ENCODE measurements around the gene KYNU.

DNA sequence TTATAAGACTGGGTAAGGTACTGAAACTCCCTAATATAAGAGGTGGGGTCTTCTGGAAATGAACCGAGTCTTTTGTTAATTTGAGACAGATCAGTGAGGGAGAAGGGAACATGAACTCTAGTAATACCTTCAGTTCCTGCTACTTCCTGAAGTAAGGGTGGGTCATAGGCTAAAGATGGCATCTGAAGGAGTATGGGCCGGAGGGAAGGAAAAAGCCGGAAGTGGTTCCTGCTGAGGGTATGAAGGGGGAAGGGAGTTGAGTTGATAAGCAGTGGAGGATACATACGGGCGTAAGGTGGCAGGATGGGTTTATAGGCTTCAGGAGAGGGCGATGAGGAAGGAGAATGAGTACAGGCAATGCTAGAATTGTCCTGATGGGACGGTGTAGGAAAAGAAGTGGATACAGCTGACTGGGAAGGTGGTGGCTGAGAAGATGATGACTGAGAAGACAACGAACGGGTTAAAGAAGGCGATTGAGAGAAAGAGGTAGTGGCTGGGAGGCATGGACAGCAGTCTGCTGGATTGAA, 58.2 kb downstream of the KYNU start:
- TF ChIP-seq, protein P1, sequence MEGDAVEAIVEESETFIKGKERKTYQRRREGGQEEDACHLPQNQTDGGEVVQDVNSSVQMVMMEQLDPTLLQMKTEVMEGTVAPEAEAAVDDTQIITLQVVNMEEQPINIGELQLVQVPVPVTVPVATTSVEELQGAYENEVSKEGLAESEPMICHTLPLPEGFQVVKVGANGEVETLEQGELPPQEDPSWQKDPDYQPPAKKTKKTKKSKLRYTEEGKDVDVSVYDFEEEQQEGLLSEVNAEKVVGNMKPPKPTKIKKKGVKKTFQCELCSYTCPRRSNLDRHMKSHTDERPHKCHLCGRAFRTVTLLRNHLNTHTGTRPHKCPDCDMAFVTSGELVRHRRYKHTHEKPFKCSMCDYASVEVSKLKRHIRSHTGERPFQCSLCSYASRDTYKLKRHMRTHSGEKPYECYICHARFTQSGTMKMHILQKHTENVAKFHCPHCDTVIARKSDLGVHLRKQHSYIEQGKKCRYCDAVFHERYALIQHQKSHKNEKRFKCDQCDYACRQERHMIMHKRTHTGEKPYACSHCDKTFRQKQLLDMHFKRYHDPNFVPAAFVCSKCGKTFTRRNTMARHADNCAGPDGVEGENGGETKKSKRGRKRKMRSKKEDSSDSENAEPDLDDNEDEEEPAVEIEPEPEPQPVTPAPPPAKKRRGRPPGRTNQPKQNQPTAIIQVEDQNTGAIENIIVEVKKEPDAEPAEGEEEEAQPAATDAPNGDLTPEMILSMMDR (IDR thresholded peaks at IDR 0.05; ENCODE audit: low read length) = no peak
- no peak for TF ChIP-seq EZH2 (IDR thresholded peaks at IDR 0.05; ENCODE audit: borderline replicate concordance, low read length)
